SKM-1 (cell line): Measurements from ENCODE around the gene NMBR.
"Not testable (repeated sequence)": the region's sequence is repeated elsewhere in the genome, so short reads cannot be mapped to it uniquely, and the experiment has no call there.

Experiments
- DNase-seq: peaks from one replicate; lab custom pipeline; 2025; ENCODE audit not compliant: unreplicated experiment; lab: John Stamatoyannopoulos, UW

NMBR gene

DNA sequence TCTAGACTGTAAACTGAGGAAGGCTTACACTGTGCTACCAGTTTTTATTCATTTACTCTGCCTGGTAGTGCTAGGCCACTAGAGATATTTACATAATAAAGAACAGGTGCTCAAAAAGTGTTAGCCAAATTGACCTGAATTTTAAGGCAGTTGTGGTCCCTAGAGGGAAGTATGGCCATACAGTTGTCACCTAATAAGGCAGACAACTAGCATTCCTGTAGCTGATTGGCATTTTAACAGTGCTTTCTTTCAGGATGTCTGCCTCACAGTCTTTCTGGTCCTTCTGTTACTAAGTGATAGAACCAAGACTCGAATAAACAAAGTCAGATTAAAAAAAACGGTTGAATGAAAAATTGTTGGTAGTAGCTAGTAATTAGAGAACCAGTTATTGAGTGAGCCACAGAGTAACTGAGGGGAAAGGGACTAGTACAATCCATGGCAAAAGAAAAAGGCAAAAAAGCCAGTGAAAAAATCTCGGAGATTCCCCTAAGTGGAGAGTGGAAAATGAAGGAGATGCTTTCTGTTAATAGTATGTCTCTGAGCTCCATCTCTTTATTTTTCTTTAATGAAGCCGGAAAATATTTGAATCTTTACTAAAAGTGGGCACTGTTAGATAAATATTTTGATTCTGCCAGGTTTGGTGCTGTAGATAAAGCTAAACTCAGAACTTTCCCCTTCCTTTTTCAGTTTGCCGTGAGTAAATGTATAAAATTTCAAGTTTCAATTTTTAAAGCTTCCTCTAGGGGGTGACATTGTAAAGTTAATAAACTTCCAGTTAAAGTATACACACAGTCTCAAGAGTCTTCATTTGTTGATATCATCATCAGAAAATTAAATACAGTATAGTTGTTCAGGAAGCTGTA, 9.2 kb upstream of the NMBR start:
- DNase-seq, result peak; percentile 18

- no peak for DNase-seq
These were observed 8.2 kb upstream of the NMBR start for GRCh38 chr6:142155091-142155490.

DNA sequence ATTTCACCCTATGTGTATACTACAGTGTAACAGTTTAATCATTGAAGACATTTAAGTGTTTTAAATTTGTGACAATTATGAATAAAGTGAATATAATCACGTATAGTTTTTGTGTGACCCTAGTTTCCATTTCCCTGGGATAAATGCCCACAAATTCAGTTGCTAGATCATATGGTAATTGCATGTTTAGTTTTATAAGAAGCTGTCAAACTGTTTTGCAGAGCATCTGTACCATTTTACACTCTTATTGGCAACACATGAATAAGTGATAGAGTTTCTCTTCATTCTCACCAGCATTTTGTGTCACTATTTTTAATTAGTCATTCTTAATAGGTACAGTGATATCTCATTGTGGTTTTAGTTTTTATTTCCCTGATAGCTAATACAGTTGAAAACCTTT, 7.4 kb upstream of the NMBR start:
- DNase-seq, result no peak

GRCh38 chr6:142153196-142153595, 6.3 kb upstream of the NMBR start:
- no peak for DNase-seq

DNA sequence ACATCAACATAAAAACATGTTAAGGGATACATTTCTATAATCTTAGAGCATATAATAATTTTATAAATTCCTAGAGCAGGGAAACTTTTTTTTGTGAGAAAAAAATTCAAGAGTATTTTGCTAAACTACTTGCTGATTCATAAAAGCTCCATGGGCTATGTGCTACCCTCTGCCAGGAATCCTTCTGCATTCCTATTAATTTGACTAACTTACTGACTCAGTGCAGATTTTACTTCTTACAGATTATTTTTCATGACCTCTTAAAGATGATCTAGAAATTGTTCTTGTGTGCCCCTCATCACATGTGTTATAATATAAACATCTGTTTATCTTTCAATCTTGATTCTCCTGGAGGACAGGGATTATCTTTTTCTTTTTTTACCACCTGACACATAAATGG, 5.8 kb upstream of the NMBR start:
- no peak for DNase-seq

GRCh38 chr6:142141531-142141930, 5.4 kb downstream of the NMBR start:
- DNase-seq, result not testable (repeated sequence)

DNA sequence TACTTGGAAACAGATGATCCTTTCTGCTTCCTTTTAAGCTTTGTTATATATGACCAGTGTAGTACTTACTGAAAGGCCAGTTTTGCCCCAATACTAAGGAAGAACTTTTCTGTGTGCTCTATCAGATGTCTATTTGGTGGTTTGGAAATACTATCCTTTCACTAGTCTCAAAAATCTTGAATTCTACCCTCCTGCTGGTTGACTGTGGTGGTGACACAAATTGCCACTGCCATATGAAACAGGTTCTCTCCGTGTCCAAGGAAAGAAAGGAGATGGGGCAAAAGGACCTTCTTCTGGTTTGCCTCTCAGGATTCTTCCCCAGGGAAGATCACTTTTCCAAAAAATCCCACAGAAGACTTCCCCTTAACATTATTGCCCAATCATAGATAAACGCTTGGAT, 8.0 kb downstream of the NMBR start:
- no peak for DNase-seq

DNA sequence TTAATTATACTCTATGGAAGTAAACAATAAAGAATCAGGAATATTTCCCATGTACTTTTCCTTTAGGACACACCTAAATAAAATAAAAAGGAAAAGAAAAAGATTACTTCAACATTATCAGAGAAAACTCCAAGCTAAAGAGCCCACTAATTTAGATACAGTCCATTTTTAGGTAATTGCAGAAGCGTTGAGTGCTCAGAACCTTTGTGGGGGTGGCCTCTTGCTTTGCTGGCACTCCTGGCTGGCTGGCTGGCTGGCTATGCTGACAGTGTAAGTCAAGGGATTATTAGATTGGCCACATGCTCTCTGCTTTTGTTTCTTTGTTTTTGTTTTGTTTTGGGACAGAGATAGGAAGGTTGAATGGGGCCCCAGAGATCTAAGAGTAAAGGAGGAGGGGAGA, 14.3 kb downstream of the NMBR start, which contains the start of gene GJE1:
GJE1 (plus strand) TSS at position 301 of the 400 bp plus-strand sequence. CDS start 234 bp downstream, outside the sequence.
- DNase-seq, result no peak

- no peak for DNase-seq
These were observed 16.1 kb downstream of the NMBR start for GRCh38 chr6:142130814-142131213.

DNA sequence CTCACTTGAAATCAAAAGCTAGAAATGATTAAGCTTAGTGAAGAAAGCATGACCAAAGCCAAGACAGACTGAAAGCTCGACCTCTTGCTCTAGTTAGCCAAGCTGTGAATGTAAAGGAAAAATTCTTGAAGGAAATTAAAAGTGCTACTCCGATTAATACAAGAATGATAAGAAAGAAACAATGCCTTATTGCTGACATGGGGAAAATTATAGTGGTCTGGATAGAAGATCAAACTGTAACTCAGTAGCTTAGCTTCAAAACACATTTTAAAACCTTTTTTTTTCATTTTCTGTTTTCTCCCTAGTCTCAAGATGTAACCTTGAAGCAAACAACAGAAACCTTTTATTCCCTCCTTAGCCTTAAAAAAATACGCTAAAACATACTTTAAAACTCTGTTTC, 25.6 kb downstream of the NMBR start:
- DNase-seq, result no peak

- DNase-seq, result no peak
These were observed 28.0 kb downstream of the NMBR start for GRCh38 chr6:142118925-142119324.

DNA sequence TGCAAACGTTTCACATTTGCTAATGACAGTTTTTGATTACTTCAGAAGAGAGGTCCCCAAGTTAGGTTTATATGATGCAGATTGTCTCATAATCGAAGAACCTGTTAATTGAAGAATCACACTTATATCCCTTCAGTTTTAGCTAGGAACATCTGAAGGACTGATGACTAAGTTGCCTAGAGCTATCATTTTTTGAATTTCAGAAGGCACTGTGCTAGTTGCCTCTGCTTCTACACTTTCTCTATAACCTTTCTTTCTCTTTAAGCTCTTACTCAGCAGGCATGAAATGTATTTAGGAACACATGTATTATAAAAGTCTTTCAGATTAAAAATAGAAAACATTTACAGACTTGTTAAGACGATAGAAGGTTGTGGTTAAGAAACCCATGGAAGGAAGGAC, 28.6 kb downstream of the NMBR start:
- DNase-seq, result no peak

- no peak for DNase-seq
These were observed 29.6 kb downstream of the NMBR start for GRCh38 chr6:142117366-142117765.

GRCh38 chr6:142112451-142113061, 34.4 kb downstream of the NMBR start:
- peak; percentile 66 for DNase-seq

- not testable (repeated sequence) for DNase-seq
These were observed 36.1 kb downstream of the NMBR start for GRCh38 chr6:142110820-142111219.

GRCh38 chr6:142104820-142105219, 42.1 kb downstream of the NMBR start:
- not testable (repeated sequence) for DNase-seq

GRCh38 chr6:142088858-142089216, 58.1 kb downstream of the NMBR start:
- DNase-seq, result no peak

- DNase-seq, result no peak
These were observed 58.7 kb downstream of the NMBR start for GRCh38 chr6:142087950-142088857.

DNA sequence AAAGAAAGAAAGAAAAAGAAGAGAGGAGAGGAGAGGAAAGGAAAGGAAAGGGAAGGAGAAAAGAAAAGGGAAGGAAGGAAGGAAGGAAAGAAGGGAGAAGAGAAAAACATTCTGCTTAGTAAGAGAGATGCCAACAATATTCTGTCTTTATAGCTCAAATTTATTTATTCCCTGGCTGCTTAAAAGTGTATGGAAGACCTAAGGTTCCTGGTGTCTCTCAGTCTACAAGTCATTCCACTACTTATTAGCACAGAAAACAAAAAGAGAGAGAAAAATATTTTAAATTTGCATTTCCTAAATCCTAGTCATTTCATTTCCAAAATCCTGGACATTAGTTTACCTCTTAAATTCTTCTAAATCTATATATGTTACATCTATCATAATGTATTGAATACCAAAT, 67.8 kb downstream of the NMBR start:
- no peak for DNase-seq

- DNase-seq, result no peak
These were observed 71.3 kb downstream of the NMBR start for GRCh38 chr6:142075516-142076101.

DNA sequence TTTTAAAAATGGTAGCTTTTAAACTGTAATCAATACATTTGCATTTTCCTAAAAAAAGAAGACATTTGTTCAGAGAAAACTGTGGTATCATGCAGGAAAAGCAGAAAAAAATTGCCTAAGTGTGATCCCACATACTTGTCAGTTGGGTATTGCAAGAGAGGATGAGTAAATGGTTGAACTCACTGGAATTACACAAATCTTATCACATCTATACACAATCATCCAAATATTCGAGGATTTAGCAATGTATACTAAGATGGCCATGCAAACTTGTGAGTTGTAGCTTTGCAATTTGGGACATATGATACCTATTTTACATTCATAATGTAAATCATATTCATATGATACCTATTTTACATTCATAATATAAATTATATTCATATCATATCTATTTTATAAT, 72.4 kb downstream of the NMBR start:
- no peak for DNase-seq
